Smooth muscle cell (in vitro differentiated cells): ENCODE measurements around the gene STN1. TPM values are rescaled to one million over a fixed set of nuclear protein-coding genes. Genes with fewer than 3 reads are reported as not detected.

Experiments used
- DNase-seq: peaks from one replicate; lab custom pipeline; 2025; ENCODE audit not compliant: unreplicated experiment; lab: John Stamatoyannopoulos, UW
- H2AFZ ChIP-seq: fragments of 200-600 bp; sonication (generic); 2 replicates; pipeline ENCODE4 v1.6.0; 2016; ENCODE audit warnings: antibody characterized with exemption, low read depth, mild to moderate bottlenecking
- H3F3A ChIP-seq: fragments of 200-600 bp; sonication (generic); 2 replicates; pipeline ENCODE4 v1.6.0; 2017; ENCODE audit warnings: antibody characterized with exemption, low read depth
- H3K27ac ChIP-seq: fragments of 200-600 bp; sonication (generic); 2 replicates; pipeline ENCODE4 v1.5.1; 2016; ENCODE audit warnings: low read depth, mild to moderate bottlenecking
- H3K27me3 ChIP-seq: fragments of 200-600 bp; sonication (generic); 2 replicates; pipeline ENCODE4 v1.6.1; 2016; ENCODE audit warnings: low read depth, mild to moderate bottlenecking
- H3K36me3 ChIP-seq: fragments of 200-600 bp; sonication (generic); 2 replicates; pipeline ENCODE4 v1.5.1; 2016; ENCODE audit warnings: low read depth
- H3K4me1 ChIP-seq: fragments of 200-600 bp; sonication (generic); 2 replicates; pipeline ENCODE4 v1.5.1; 2016; ENCODE audit warnings: low read depth
- H3K4me2 ChIP-seq: fragments of 200-600 bp; sonication (generic); 2 replicates; pipeline ENCODE4 v1.6.0; 2016; ENCODE audit warnings: mild to moderate bottlenecking
- H3K4me3 ChIP-seq: fragments of 200-600 bp; sonication (generic); 2 replicates; pipeline ENCODE4 v1.5.1; 2016; ENCODE audit warnings: mild to moderate bottlenecking
- H3K79me2 ChIP-seq: fragments of 200-600 bp; sonication (generic); 2 replicates; pipeline ENCODE4 v1.6.0; 2016; ENCODE audit warnings: low read depth, mild to moderate bottlenecking
- H3K9ac ChIP-seq: fragments of 200-600 bp; sonication (generic); 2 replicates; pipeline ENCODE4 v1.6.0; 2016; ENCODE audit warnings: low read depth
- H3K9me3 ChIP-seq: fragments of 200-600 bp; sonication (generic); replicated peaks from 2 replicates; pipeline ENCODE4 v1.5.1; 2016; ENCODE audit warnings: low read depth
- H4K20me1 ChIP-seq: fragments of 200-600 bp; sonication (generic); 2 replicates; pipeline ENCODE4 v1.6.0; 2016; ENCODE audit warnings: low read depth
- CTCF ChIP-seq: fragments of 200-600 bp; sonication (generic); IDR thresholded peaks from 2 replicates; pipeline ENCODE4 v1.5.1; 2017; ENCODE audit warnings: borderline replicate concordance, mild to moderate bottlenecking, antibody characterized with exemption; ENCODE audit not compliant: insufficient read depth, poor library complexity, severe bottlenecking
- WGBS: methylation state at CpG from one replicate; pipeline ENCODE4 v1.1.7; 2016; ENCODE audit warnings: low lambda C conversion rate; 5-methylcytosine and 5-hydroxymethylcytosine counted together
- polyA plus RNA-seq: library from polyadenylated mRNA; unstranded; fragments of >200 nt; fragmentation: Nextera tagmentation; extraction: Ambion mirVana; gene quantifications from 2 replicates; pipeline ENCODE4 v1.2.1, GENCODE V29; 2016
- total RNA-seq: library from RNA; depleted of rRNA; stranded (reverse); fragments of >200 nt; gene quantifications from 2 replicates; pipeline ENCODE4 v1.2.3, GENCODE V29; 2014

STN1 gene
- total and polyA plus RNA-seq, 2 experiments from 2014 or later, result 34.9 to 38.6 TPM

- Histone ChIP-seq H3K4me3 (no peak overlapping the region), H3K27ac (peak overlapping the region; percentile 89), H3K9ac (peak overlapping the region; percentile 53), H3K4me1 (peaks cover 39% of the 10 kb centered on the region), H4K20me1 (peaks cover 96% of the 10 kb centered on the region), H3F3A (peaks cover 28% of the 10 kb centered on the region), H3K9me3 (no peaks in the 10 kb centered on the region), H3K27me3 (no peaks in the 10 kb centered on the region), H3K4me2 (peak overlapping the region; percentile 65), H2AFZ (no peak overlapping the region), H3K36me3 (no peaks in the 10 kb centered on the region), H3K79me2 (peaks cover 98% of the 10 kb centered on the region)
- WGBS, result 53% methylated on average over 20 of the region's 20 CpGs
- peak; percentile 37 for DNase-seq
- no peak for TF ChIP-seq CTCF
Observed at GRCh38 chr10:103835096-103836050, 82.6 kb downstream of the STN1 start.

- Histone ChIP-seq H3K36me3 (no peaks in the 10 kb centered on the region), H3K4me3 (no peak overlapping the region), H3K9me3 (no peaks in the 10 kb centered on the region), H3K27ac (peak overlapping the region; percentile 89), H2AFZ (no peak overlapping the region), H3K4me1 (peaks cover 39% of the 10 kb centered on the region), H3K9ac (peak overlapping the region; percentile 48), H3K4me2 (peak overlapping the region; percentile 65), H4K20me1 (peaks cover 96% of the 10 kb centered on the region), H3K79me2 (peaks cover 96% of the 10 kb centered on the region), H3F3A (peaks cover 31% of the 10 kb centered on the region), H3K27me3 (no peaks in the 10 kb centered on the region)
- no peak for DNase-seq
- WGBS, result 47% methylated on average over 5 of the region's 5 CpGs
- no peak for TF ChIP-seq CTCF
Observed at GRCh38 chr10:103834436-103835095, 83.4 kb downstream of the STN1 start.

DNA sequence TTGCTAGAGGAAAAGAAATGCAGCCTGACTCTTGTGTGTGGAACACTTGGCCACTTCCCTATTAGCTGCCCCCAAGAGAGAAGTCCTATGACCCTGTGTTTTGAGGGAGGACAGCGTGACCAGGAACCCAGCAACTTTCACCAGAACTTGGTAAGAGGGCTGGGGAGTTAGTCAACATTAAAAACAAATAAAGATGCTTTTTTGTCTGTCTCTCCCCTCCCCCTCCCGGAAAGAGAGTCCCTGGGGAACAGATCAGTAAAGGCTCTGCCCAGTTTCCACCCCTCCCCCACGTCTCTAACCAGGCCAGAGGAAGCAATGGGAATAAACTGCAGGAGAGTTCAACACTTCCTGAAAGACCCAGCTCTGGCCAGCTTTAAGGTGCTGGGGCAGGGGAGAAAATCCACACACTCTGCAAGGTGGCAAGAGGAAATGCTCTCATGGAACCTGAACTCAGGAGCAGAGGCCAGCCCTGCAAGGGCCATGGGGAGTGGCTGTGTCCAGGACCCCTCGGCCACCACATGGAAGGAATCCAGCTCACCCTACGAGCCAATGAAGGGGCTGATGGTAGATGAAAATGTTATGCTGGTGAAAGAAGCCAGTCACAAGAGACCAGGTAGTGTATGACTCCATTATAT lies 84.1 kb downstream of the STN1 start:
- peak overlapping the region; percentile 27 for H3K4me2 ChIP-seq
- no peak overlapping the region for H3K9ac ChIP-seq
- no peak overlapping the region for H2AFZ ChIP-seq
- WGBS, result 52% methylated on average over 5 of the region's 5 CpGs
- H3K27me3 ChIP-seq, result no peaks in the 10 kb centered on the region
- peaks cover 36% of the 10 kb centered on the region for H3F3A ChIP-seq
- H3K4me1 ChIP-seq, result peaks cover 45% of the 10 kb centered on the region
- DNase-seq, result no peak
- no peaks in the 10 kb centered on the region for H3K36me3 ChIP-seq
- no peak for TF ChIP-seq CTCF
- peak overlapping the region; percentile 89 for H3K27ac ChIP-seq
- no peaks in the 10 kb centered on the region for H3K9me3 ChIP-seq
- H3K4me3 ChIP-seq, result no peak overlapping the region
- peaks cover 96% of the 10 kb centered on the region for H4K20me1 ChIP-seq
- H3K79me2 ChIP-seq, result peaks cover 96% of the 10 kb centered on the region
